Measurements from ENCODE around the gene PKIB.

The PKIB gene

DNA sequence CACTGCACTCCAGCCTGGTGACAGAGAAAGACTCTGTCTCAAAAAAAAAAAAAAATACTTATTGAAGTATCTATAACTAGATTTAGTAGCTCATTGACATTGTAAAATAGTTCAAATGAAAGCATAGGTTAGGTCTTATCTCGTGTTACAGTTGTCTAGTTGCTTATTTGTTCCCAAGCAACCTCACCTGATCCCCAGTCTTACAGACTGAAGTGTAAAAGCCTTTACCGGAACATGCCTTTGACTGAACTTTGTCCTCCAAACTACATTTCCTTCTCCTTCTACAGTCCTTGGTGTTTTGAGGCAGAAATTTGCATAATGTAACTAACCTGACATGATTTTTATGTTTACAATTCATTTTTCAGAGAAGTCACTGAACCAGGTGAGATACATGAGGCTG is 61.0 kb downstream of the PKIB start:
- no peak for DNase-seq

- no peak for DNase-seq
These were observed 63.2 kb downstream of the PKIB start for GRCh38 chr6:122673343-122673961.

DNA sequence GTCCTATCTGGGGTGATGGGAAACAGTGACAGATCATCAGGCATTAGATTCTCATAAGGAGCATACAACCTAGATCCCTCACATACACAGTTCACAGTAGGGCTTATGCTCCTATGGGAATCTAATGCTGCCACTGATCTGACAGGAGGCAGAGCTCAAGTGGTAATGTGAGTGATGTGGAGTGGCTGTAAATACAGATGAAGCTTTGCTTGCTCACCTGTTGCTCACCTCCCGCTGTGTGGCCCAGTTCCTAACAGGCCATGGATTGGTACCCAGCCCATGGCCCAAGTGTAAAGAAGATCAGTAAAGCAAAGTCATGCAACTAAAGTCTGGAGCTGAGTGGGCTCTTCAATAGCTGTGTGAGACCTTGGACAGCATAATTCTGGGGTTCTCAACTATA is 65.9 kb downstream of the PKIB start:
- no peak for DNase-seq

- DNase-seq, result no peak
These were observed 66.5 kb downstream of the PKIB start for GRCh38 chr6:122676688-122677087.

GRCh38 chr6:122677406-122677805 is 67.2 kb downstream of the PKIB start:
- DNase-seq, result no peak

- no peak for DNase-seq
These were observed 68.6 kb downstream of the PKIB start for GRCh38 chr6:122678841-122679240.

- no peak for DNase-seq
These were observed 71.5 kb downstream of the PKIB start for GRCh38 chr6:122681705-122682104.

- DNase-seq, result no peak
These were observed 73.9 kb downstream of the PKIB start for GRCh38 chr6:122683989-122684651.

- DNase-seq, result no peak
These were observed 82.0 kb downstream of the PKIB start for GRCh38 chr6:122692175-122692598.

DNA sequence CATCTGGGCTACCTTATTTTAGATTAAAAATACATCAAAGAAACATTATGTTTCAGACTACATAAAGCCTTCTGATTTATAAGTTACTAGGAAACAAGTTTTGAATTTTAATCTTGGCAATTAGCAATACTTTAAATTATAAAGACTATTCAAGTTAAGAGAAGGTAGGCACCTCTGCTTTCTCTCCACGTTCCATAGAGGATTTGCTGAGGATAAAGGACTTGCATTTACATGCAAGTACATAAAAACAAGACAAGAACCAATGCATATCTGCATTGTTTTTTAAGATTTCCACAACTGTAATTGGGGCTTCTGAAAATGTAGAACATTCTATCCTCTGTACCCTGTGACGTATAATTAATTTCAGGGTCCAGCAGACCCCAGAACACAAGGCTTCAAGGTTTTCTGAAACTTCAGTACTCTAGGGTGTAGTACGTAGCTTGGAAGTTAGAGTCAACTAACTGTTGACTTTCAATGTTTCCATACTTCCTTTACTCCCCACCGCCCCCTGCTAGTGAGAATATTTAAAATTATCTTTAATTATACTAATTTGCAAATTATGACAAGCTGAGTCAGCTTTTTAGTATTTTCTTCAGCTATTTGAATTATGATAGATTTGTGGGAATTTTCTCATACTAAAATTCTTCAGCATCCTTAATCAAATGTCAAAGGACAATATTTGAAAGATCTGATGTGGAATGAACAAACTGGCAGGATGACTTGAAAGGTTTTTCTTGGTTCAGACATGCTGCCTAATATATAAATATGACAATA is 82.8 kb downstream of the PKIB start:
- no peak for DNase-seq

DNA sequence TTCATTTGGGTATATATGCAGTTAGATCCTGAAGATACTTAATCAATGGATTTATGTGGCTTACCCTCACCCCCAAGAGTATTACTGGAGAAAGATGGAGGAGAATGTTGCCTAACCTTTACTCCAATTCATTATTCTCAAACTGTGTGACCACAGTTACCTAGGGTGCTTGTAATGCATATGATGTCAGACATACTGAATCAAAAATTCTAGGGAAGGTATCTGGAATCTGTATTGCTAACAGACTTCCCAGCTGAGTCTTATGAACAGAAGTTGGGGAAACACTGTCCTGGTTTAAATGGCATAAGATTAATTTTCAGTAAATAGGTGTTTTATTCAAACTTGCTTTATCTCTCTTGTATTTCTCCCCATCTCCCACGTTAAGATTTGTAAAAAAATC is 83.9 kb downstream of the PKIB start:
- no peak for DNase-seq

DNA sequence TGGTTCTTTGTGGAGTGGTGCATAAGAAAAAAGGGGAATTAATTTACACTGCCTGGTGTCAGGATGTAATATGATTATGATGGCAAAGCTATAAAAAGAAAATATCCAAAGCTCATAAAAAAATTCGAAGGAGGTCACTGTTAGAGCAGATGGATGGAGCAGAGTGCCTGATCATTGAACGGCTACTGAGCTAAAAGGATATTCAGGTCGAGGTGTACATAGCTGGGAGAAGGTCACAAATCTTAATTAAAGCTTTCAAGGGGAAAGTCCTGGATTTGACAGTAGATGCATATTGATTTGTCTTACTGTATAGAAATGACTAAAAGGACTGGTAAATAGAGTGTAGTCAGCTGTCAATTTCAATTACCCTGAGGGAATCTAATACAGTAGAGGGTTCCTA is 84.4 kb downstream of the PKIB start:
- DNase-seq, result no peak

DNA sequence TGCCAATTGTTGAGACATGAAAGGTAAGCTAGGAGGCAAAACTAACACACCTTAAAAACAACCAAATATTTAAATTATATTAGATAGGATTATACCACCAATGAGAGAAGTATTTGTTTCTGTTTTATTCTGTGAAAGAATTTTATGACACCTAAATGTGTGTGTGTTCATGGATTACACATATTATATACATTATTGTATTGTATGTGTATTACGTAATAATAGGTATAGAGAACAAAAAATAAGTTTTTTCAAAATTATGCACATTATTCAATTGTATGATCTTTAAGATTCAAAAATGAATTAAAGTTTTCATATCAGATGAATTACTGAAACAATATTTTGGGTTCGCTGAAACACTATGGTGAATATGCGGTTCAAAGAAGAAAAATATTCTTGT is 85.0 kb downstream of the PKIB start:
- DNase-seq, result no peak

DNA sequence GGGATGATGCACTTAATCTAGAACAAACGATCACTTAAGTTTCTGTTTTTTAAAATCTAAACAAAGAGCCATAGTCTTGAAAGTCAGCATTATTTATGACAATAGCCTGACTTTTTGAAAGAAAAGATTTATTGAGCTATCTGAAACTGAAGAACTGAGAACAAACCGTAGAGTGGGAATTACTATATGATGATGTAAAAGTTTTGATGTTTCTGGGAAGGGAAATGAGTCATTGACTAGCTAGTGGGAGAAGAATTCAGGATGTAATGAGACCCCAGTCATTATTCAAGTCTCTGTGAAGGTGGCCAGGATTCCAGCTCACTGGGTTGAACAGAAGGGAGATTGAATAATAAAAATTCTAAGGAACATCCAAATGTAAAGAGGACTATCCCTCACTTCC is 85.9 kb downstream of the PKIB start:
- no peak for DNase-seq

DNA sequence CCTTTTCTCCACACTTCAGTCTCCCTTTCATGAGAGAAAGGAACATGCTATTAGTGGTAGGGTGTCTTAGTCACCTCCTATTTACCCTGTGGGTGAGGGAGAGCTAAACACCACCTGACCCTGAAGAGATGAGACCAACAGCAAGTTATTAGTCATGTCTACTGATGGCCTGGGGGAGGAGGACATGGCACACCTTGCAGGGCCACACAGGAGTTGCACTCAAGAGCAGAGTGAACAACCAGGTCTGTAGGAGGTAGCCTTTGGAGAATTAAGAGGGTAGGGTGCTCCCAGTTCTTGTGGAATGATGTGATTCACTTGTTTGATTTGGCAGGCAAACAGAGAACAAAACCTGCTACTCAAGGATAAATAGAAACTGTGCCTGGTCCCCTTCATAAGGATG is 86.6 kb downstream of the PKIB start:
- no peak for DNase-seq

DNA sequence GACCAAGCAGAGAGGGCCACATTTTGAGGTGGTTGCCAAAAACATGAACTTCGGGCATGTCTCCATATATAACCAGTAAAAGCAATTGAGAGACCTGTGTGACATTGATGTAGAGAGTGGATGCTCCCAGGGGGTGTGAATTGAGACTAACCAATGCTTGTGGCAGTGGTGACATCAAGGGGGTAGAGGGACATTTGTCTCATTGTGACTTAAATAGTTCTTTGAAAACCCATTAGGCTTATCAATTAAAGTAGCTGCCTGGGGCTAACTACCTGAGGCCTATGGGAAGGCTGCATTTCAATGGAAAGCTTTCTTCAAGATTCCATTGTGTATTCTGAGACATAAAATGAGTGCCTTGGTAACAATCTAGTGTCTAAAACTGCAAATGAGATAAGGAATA is 87.3 kb downstream of the PKIB start:
- DNase-seq, result no peak

GRCh38 chr6:122701666-122702065 is 91.5 kb downstream of the PKIB start:
- DNase-seq, result no peak

DNA sequence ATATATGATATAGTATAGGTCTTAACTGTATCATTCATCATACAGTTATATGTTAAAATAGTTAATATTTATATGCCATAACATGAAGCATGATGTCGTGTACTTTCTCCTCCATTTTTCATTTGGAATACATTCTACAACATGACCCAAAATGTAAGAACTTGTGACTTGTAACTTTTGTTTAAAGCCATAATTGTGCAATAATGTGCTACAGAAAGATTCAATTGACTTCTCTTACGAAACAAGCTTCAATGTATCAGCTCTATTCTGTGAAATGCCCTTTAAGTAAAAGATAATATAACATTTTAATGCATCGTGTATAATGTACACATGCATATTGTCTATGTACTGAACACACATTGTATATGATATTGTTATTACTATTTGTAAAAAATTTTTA is 92.6 kb downstream of the PKIB start:
- no peak for DNase-seq

DNA sequence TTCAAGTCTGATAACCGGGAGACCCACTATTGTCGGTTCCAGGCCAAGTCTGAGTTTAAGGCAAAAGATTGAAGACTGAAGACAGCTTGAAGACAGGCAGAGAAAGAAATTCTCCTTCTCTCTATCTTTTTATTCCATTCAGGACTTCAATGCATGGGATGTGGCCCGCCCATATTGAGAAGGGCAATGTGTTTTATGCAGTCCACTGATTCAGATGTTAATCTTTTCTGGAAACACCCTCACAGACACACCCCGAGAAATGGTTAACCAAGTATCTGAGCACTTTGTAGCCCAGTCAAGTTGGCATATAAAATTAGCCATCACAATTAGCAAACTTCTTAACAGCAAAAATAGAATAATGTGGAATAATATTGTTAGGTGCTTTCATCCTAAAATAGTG is 93.9 kb downstream of the PKIB start:
- no peak for DNase-seq

DNA sequence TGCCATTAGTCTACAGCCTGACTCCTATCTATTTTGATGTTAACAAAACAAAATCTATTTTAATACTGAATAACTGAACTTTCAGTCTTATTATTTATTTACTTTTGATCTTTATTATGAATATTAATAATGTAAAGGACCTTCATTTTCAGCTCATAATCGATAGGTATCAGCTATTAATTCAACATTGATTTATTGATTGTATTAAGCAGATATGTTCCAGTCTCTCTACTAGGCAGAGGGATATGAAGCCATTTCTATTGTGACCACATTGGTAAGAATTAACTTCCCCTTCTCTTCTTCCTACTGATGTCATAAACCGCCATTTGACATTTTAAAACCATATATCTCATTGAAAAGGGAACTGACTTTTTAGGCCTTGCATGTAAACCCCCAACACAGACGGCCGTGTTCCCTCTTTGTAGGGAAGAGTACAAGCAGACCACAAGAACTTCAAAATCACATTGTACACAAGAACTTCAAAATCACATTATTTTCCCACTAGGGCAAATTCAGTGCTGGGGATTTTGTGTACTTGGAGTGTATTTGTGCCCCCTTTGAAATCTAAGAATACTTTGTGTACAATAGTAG is 99.8 kb downstream of the PKIB start:
- DNase-seq, result no peak

- DNase-seq, result no peak
These were observed 100.9 kb downstream of the PKIB start for GRCh38 chr6:122710908-122711635.

- no peak for DNase-seq
These were observed 101.9 kb downstream of the PKIB start for GRCh38 chr6:122712093-122712447.

- no peak for DNase-seq
These were observed 102.4 kb downstream of the PKIB start for GRCh38 chr6:122712448-122713137.
